Astrocyte of the spinal cord (primary cell): ENCODE data around the gene OR2H2.

Source experiments
- DNase-seq: peaks from one replicate; pipeline ENCODE4 v3.0.0; 2011; ENCODE audit warnings: low read depth, low spot score
- H3K4me3 ChIP-seq: 2 replicates; pipeline ENCODE4 v1.5.1; 2011; ENCODE audit warnings: low read depth, mild to moderate bottlenecking, low read length, moderate library complexity
- in situ Hi-C: cut with HindIII; loops from 2 replicates; pipeline ENCODE4 v1.10.0; 2017; ENCODE audit warnings: low sequenced_read_pairs
- TF ChIP-seq, protein P1 (sequence below): IDR thresholded peaks from 2 replicates; pipeline ENCODE4 v1.5.1; 2012; ENCODE audit warnings: low read depth, mild to moderate bottlenecking, low read length, inconsistent platforms

The OR2H2 gene

DNA sequence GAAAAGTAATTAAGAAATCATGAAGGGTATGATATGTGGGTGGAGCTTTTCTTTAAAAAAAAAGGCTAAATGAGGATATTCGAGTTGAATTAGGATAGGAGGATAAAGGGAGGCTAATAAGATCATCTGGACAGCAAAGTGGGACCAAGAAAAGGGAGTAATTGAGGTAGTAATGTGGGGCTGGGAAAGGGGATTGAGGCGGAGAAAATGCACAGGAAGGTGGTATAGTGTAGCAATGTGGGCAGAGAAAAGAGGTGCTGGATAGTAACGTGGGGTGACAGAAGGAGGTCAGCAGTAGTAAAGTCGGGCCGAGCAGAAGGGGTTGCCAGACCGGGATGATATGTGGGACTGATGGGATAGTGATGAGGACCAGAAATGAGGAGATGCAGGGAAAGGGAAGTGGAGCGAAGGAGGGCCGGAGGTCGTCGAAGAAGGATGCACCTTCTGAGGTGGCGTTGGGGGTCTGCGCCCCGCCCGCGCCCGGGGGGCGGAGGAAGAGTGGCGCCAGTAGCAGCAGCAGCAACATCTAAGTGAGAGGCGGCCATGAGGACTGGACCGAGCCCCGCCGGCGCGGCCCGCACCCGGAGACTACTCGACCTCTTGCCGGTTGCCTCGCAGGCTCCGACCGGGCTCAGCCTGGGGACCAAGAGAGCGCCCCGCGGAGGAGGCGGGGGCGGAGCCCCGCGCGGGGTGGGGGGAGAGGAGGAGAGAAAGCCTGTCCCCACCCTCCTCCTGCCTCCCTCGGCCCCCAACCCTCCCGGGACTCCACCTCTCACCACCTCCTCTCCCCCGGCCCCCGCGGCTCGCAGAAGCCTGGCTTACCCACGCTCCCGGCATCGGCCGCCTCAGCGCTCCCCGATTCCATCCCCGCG is 47.2 kb downstream of the OR2H2 start:
- TF ChIP-seq, protein P1, sequence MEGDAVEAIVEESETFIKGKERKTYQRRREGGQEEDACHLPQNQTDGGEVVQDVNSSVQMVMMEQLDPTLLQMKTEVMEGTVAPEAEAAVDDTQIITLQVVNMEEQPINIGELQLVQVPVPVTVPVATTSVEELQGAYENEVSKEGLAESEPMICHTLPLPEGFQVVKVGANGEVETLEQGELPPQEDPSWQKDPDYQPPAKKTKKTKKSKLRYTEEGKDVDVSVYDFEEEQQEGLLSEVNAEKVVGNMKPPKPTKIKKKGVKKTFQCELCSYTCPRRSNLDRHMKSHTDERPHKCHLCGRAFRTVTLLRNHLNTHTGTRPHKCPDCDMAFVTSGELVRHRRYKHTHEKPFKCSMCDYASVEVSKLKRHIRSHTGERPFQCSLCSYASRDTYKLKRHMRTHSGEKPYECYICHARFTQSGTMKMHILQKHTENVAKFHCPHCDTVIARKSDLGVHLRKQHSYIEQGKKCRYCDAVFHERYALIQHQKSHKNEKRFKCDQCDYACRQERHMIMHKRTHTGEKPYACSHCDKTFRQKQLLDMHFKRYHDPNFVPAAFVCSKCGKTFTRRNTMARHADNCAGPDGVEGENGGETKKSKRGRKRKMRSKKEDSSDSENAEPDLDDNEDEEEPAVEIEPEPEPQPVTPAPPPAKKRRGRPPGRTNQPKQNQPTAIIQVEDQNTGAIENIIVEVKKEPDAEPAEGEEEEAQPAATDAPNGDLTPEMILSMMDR = no peak
- peak; percentile 65 for DNase-seq
- peak overlapping the region; percentile 53 for H3K4me3 ChIP-seq
- in situ Hi-C loops = no loop called here

DNA sequence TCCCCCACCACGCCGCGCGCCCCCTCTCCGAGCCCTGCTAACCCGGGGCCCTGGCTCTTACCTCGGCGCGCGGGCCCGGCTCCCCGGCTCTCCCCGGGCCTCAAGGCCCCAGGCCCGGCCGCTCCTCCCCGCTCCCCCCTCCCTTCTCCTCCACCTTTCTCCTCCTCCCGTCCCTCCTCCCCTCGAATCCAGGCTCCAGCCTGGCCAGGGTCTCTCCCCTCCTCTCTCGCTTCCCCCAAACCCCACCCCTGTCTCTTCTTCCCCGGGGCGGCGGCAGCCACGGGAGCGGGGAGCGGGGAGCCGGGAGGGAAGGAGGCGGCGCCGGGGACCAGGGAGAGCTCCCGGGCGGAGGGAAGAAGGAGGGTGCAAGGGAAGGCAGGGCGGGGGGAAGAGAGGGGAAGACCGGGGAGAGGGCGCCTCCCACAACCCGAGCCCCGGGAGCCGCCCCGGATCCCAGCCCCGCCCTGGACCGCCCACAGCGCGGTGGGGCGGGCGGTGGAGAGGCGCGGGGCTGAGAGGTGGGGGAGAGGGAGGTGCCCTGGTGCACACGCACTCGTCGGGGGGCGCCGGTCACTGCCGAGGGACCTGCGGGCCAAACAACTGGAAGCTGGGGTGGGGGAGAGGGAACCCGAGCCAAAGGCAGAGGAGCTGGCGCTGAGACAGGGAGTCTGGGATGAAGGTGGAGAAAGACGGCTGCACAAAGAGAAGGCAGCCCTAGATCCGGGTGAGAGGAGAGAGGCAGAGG is 48.0 kb downstream of the OR2H2 start, which contains the start of gene GABBR1:
GABBR1 (minus strand) TSS at position 395 of the 745 bp plus-strand sequence. CDS start 798 bp downstream, outside the sequence.
- TF ChIP-seq, protein P1 = no peak
- in situ Hi-C loops = no loop called here
- H3K4me3 ChIP-seq = peak within 1 kb of the TSS; percentile 53
- DNase-seq = peak; percentile 91

DNA sequence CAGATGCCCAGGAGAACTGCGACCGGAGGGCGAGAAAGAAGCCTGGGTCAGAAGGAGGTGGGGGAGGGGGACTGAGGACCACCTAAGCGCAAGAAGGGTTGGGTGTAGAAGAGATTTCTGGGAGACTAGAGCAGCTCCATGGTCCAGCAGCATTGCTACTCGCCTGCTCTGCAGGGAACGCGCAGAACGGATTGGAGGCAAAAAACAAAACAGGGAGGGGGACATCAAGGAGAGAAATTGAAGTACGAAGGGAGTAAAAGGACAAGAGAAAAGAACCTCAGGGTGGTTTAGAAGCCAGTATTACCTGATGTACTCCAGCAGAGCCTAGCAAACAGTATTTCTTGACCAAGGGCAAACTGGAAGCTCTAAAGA is 48.6 kb downstream of the OR2H2 start:
- TF ChIP-seq, protein P1 = no peak
- DNase-seq = no peak
- peak overlapping the region; percentile 53 for H3K4me3 ChIP-seq
- in situ Hi-C loops = no loop called here

DNA sequence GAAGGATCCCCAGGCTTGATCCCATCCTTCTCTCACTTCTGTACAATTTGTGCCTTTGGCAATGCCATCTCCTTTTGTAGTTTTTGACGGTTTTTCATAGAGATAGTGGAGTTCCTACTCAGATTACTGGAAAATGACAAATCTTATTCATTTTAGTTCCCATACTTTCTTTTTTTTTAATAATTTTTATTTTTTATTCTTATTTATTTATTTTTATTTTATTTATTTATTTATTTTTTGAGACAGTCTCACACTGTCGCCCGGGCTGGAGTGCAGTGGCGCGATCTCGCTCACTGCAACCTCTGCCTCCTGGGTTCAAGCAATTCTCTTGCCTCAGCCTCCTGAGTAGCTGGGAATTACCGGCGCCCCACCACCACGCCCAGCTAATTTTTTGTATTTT is 52.3 kb downstream of the OR2H2 start:
- TF ChIP-seq, protein P1 = no peak
- in situ Hi-C loops = no loop called here
- no peak for DNase-seq
- no peak overlapping the region for H3K4me3 ChIP-seq
